Endothelial cell of umbilical vein (primary cell): ENCODE measurements around the gene ESF1. TPM values are rescaled to one million over a fixed set of nuclear protein-coding genes. Genes with fewer than 3 reads are reported as not detected.

Experiments
- BruUV-seq: library from RNA; stranded (reverse); fragments of 400-500 nt; replicated peaks from 2 replicates; lab custom pipeline; 2021; lab: Mats Ljungman, UMichigan
- CTCF ChIA-PET: fragments of 300-600, 350-600 bp; sonication (Branson Sonifier 250); formaldehyde crosslinking; loops from one replicate; lab custom pipeline; 2021; ENCODE audit warnings: antibody characterized with exemption, inconsistent platforms; lab: Charles Lee
- POLR2A ChIA-PET: fragments of 300-600, 350-600 bp; sonication (Branson Sonifier 250); formaldehyde crosslinking; loops from one replicate; lab custom pipeline; 2021; ENCODE audit warnings: antibody characterized with exemption, inconsistent platforms; lab: Charles Lee
- DNase-seq: peaks from one replicate; pipeline ENCODE4 v3.0.0-alpha.2; 2011; ENCODE audit warnings: low read depth, low spot score
- FAIRE-seq: peaks from 2 replicates; lab custom pipeline; 2011; peaks lifted over from hg19 to GRCh38; lab: Jason Lieb, UNC
- H2AFZ ChIP-seq: 2 replicates; pipeline ENCODE4 v1.6.0; 2012; ENCODE audit warnings: low read depth, low read length, control low read depth, inconsistent platforms
- H3K27ac ChIP-seq: 2 replicates; pipeline ENCODE4 v1.5.1; 2011; ENCODE audit warnings: low read depth, mild to moderate bottlenecking, control low read depth, low read length, moderate library complexity; ENCODE audit not compliant: insufficient read depth
- H3K27me3 ChIP-seq, 2 experiments: 2 replicates each; pipeline versions ENCODE4 v1.6.0 to v1.6.1; 2011; ENCODE audit warnings: low read length in 2 of 2, mixed read lengths in 1 of 2; ENCODE audit not compliant: control insufficient read depth in 2 of 2, insufficient read depth in 2 of 2
- H3K36me3 ChIP-seq, 2 experiments: 2 replicates in 1 of 2; 3 replicates in 1 of 2; pipeline ENCODE4 v1.5.1; 2011; ENCODE audit warnings: low read length in 2 of 2, mild to moderate bottlenecking in 1 of 2, moderate library complexity in 1 of 2; ENCODE audit not compliant: control insufficient read depth in 2 of 2, insufficient read depth in 2 of 2; ENCODE audit errors: extremely low read depth in 1 of 2
- H3K4me1 ChIP-seq: 3 replicates; pipeline ENCODE4 v1.5.1; 2011; ENCODE audit warnings: mild to moderate bottlenecking, low read length; ENCODE audit not compliant: control insufficient read depth, insufficient read depth; ENCODE audit errors: extremely low read depth
- H3K4me2 ChIP-seq: 2 replicates; pipeline ENCODE4 v1.6.1; 2011; ENCODE audit warnings: low read length, control low read depth, mixed read lengths; ENCODE audit not compliant: insufficient read depth
- H3K4me3 ChIP-seq, 3 experiments: fragments of 200-600 bp in 1 of 3; sonication (generic), shearing (Covaris generic) in 1 of 3; replicated peaks in 1 of 3; 2 replicates each; pipeline ENCODE4 v1.5.1; 2011 to 2016; ENCODE audit warnings: control low read depth in 3 of 3, low read length in 3 of 3, mild to moderate bottlenecking in 2 of 3, inconsistent platforms in 1 of 3, low read depth in 1 of 3, moderate library complexity in 1 of 3; ENCODE audit not compliant: insufficient read depth in 1 of 3
- H3K79me2 ChIP-seq: 2 replicates; pipeline ENCODE4 v1.6.0; 2012; ENCODE audit warnings: low read length, inconsistent platforms; ENCODE audit not compliant: control insufficient read depth, insufficient read depth
- H3K9ac ChIP-seq: replicated peaks from 2 replicates; pipeline ENCODE3; 2011; ENCODE audit warnings: low read length, control low read depth; ENCODE audit not compliant: insufficient read depth; ENCODE audit errors: extremely low read depth
- H3K9me1 ChIP-seq: replicated peaks from 3 replicates; pipeline ENCODE4 v1.6.0; 2011; ENCODE audit warnings: mild to moderate bottlenecking, low read length; ENCODE audit not compliant: control insufficient read depth, insufficient read depth; ENCODE audit errors: extremely low read depth
- H3K9me3 ChIP-seq: replicated peaks from 2 replicates; pipeline ENCODE4 v1.5.1; 2012; ENCODE audit warnings: low read length, inconsistent platforms; ENCODE audit not compliant: control insufficient read depth, insufficient read depth
- H4K20me1 ChIP-seq: replicated peaks from 2 replicates; pipeline ENCODE3; 2011; ENCODE audit warnings: mild to moderate bottlenecking, low read length; ENCODE audit not compliant: control insufficient read depth, insufficient read depth; ENCODE audit errors: extremely low read depth
- EZH2 ChIP-seq: IDR thresholded peaks from 2 replicates; pipeline ENCODE4 v1.6.1; 2012; ENCODE audit warnings: borderline replicate concordance, low read depth, mild to moderate bottlenecking, moderate library complexity, low read length, inconsistent platforms; ENCODE audit not compliant: severe bottlenecking
- FOS ChIP-seq: IDR thresholded peaks from 2 replicates; pipeline ENCODE4 v1.6.1; 2011; ENCODE audit warnings: mild to moderate bottlenecking, low read length, moderate library complexity, borderline replicate concordance; ENCODE audit not compliant: insufficient read depth
- JUN ChIP-seq: IDR thresholded peaks from 2 replicates; pipeline ENCODE4 v1.6.1; 2011; ENCODE audit warnings: borderline replicate concordance, low read depth; ENCODE audit not compliant: insufficient read length, insufficient read depth
- POLR2A ChIP-seq: IDR thresholded peaks from 2 replicates; pipeline ENCODE4 v1.6.1; 2012; ENCODE audit warnings: low read depth, mild to moderate bottlenecking, control low read depth, low read length
- POLR2AphosphoS5 ChIP-seq: IDR thresholded peaks from 2 replicates; pipeline ENCODE4 v1.6.1; 2012; ENCODE audit warnings: low read depth, mild to moderate bottlenecking, control low read depth, low read length, moderate library complexity; ENCODE audit not compliant: insufficient read depth
- dilution Hi-C: fragments of 300-500 bp; cut with MboI; formaldehyde crosslinking; loops from one replicate; pipeline ENCODE4 v1.15.0; 2019; ENCODE audit warnings: low sequenced_read_pairs; ENCODE audit not compliant: extremely low pct_ligation_motif_present
- intact Hi-C: fragments of 100-400 bp; cut with micrococcal nuclease; formaldehyde crosslinking; loops from one replicate; pipeline ENCODE4 v1.10.0; 2022
- polyA plus RNA-seq, 4 experiments: library from polyadenylated mRNA; depleted of rRNA in 3 of 4; stranded (reverse) in 3 of 4; unstranded in 1 of 4; fragments of >200 nt; gene quantifications; 2 replicates each; pipeline versions ENCODE4 v1.2.1 to v1.2.3, GENCODE V29; 2011 to 2012; ENCODE audit warnings: missing spikeins in 1 of 4
- total RNA-seq: library from RNA; stranded (reverse); gene quantifications from 2 replicates; pipeline ENCODE4 v1.2.3, GENCODE V29; 2021
- TF ChIP-seq, protein P1 (sequence below), 2 donors: IDR thresholded peaks; 1 replicate in 1 of 2; 2 replicates in 1 of 2; pipeline ENCODE4 v1.5.1; 2011; ENCODE audit warnings: low read length in 2 of 2, mild to moderate bottlenecking in 2 of 2, moderate library complexity in 2 of 2, control low read depth in 1 of 2, inconsistent platforms in 1 of 2, low read depth in 1 of 2; ENCODE audit not compliant: insufficient read depth in 1 of 2; ENCODE audit errors: extremely low read depth in 1 of 2

The ESF1 gene
- total and polyA plus RNA-seq, 2 donors (not counting 3 experiments of a cell fraction or from before 2014, with no cell fraction given), result 0.72 to 15.5 TPM

DNA sequence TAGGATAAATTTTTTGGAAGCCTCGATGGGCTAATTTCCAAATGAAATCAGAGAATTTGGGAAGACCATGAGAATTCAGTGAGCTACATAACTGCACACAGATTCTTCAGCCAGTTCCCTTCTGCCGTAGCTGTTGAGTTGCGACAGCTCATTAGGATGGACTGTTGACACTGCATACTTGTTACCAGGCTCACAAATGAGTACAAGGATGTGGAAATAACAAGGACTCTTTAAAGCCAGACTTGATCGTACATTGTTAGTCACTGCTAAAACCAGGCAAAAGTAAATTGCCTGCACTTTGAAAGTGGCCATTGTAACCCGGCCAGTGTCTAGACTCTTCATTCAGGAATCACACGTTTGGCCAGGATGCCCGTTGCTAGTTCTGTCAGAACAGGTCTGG is 37.2 kb upstream of the ESF1 start:
- Histone ChIP-seq H3K4me2 (no peak overlapping the region), H3K27ac (no peak overlapping the region), H3K79me2 (no peaks in the 10 kb centered on the region), H2AFZ (no peak overlapping the region), H3K9ac (no peak overlapping the region), H4K20me1 (no peaks in the 10 kb centered on the region), H3K27me3 (peaks cover 2 to 4% of the 10 kb centered on the region in 2 experiments), H3K4me3 (no peak overlapping the region), H3K36me3 (peaks cover 2 to 3% of the 10 kb centered on the region in 2 experiments), H3K9me3 (no peaks in the 10 kb centered on the region), H3K4me1 (peaks cover 4% of the 10 kb centered on the region), H3K9me1 (no peaks in the 10 kb centered on the region)
- CTCF ChIA-PET, result interaction anchor here (6.1 kb wide), 1 partner anchor 232 kb away, joined by 65 read pairs; no protein-coding TSS in a partner anchor
- DNase-seq (no peak), FAIRE-seq (no peak)
- POLR2A ChIA-PET, result no interaction called here
- dilution Hi-C loops, result no loop called here
- intact Hi-C loops, result no loop called here
- TF ChIP-seq FOS, result no peak
- no TSS peak for BruUV-seq

DNA sequence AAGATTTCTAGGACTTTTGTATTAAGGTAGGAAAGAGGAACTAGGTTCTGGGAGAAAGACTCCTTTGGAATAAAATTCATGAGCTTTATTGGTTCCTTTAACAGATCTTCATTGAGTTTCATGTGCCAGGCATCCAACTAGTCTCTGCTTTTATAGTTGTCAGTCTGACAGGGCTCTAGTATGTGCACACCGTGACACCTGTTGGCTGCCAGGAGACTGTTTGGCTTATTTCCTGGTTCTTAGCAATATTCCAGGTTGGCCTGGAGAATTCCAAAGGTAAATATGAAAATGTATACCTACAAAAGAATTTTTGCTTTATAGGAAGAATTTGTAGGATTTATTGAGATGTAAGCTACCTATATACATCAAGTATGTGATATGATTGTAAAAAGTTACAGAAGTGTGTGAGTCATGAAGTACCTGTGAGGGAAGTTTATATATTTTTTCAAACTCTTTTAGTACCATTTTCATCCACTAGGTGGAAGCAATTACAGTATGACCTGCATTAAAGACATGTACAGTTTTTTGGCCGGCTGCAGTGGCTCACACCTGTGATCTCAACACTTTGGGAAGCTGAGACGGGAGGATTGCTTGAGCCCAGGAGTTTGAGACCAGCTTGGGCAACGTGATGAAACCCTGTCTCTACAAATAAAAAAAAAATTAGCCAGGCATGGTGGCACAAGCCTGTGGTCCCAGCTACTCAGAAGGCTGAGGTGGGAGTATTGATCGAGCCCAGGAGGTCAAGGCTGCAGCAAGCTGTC is 35.3 kb upstream of the ESF1 start:
- dilution Hi-C loops (no loop called here), intact Hi-C loops (loop anchor here (1.0 kb wide), 1 partner anchor 235 kb away; no protein-coding TSS in a partner anchor)
- no peak overlapping the region for H2AFZ ChIP-seq
- DNase-seq (peak; percentile 60), FAIRE-seq (peak; percentile 83)
- H3K9me3 ChIP-seq, result no peaks in the 10 kb centered on the region
- no peak overlapping the region for H3K27ac ChIP-seq
- CTCF ChIA-PET, result interaction anchor here (1.0 to 6.1 kb wide), 14 partner anchors 9 to 242 kb away, joined by 3 to 65 read pairs (median 4); no protein-coding TSS in a partner anchor
- H4K20me1 ChIP-seq, result no peaks in the 10 kb centered on the region
- H3K27me3 ChIP-seq, result peaks cover 0 to 4% of the 10 kb centered on the region in 2 experiments
- no peaks in the 10 kb centered on the region for H3K79me2 ChIP-seq
- TF ChIP-seq JUN (no peak), POLR2A (no peak), POLR2AphosphoS5 (no peak), EZH2 (no peak)
- TF ChIP-seq, protein P1, sequence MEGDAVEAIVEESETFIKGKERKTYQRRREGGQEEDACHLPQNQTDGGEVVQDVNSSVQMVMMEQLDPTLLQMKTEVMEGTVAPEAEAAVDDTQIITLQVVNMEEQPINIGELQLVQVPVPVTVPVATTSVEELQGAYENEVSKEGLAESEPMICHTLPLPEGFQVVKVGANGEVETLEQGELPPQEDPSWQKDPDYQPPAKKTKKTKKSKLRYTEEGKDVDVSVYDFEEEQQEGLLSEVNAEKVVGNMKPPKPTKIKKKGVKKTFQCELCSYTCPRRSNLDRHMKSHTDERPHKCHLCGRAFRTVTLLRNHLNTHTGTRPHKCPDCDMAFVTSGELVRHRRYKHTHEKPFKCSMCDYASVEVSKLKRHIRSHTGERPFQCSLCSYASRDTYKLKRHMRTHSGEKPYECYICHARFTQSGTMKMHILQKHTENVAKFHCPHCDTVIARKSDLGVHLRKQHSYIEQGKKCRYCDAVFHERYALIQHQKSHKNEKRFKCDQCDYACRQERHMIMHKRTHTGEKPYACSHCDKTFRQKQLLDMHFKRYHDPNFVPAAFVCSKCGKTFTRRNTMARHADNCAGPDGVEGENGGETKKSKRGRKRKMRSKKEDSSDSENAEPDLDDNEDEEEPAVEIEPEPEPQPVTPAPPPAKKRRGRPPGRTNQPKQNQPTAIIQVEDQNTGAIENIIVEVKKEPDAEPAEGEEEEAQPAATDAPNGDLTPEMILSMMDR (IDR thresholded peaks at IDR 0.05; ENCODE audit: extremely low read depth in 1 of 2, insufficient read depth in 1 of 2, low read depth in 1 of 2, low read length in 2 of 2), result peak; percentile 21 to 33
- H3K9me1 ChIP-seq, result no peaks in the 10 kb centered on the region
- H3K9ac ChIP-seq, result no peak overlapping the region
- H3K4me2 ChIP-seq, result no peak overlapping the region
- no peak overlapping the region for H3K4me3 ChIP-seq
- H3K36me3 ChIP-seq, result peaks cover 6 to 10% of the 10 kb centered on the region in 2 experiments
- H3K4me1 ChIP-seq, result peaks cover 8% of the 10 kb centered on the region
- BruUV-seq, result no TSS peak
- POLR2A ChIA-PET, result no interaction called here
